Thoracic aorta (tissue), 2 donors: ENCODE measurements around the gene LRMDA. TPM values are rescaled to one million over a fixed set of nuclear protein-coding genes. Genes with fewer than 3 reads are reported as not detected.

ENCODE experiments used
- ATAC-seq: fragments of 150-250 bp; one replicate; pipeline ENCODE4 v1.8.0; 2017; ENCODE audit warnings: low read depth; ENCODE audit not compliant: insufficient number of reproducible peaks, low FRiP score
- DNase-seq: peaks from one replicate; pipeline ENCODE4 v3.0.0-alpha.2; 2020; ENCODE audit warnings: low spot score
- H3K27ac ChIP-seq, 2 donors: fragments of 200-600 bp; sonication (generic); 1 replicate in 1 of 2; 2 replicates in 1 of 2; pipeline ENCODE4 v1.5.1; 2016; ENCODE audit warnings: mild to moderate bottlenecking in 2 of 2, moderate library complexity in 2 of 2
- H3K27me3 ChIP-seq: fragments of 200-600 bp; sonication (generic); replicated peaks from 2 replicates; pipeline ENCODE4 v1.6.0; 2016; ENCODE audit warnings: mild to moderate bottlenecking; ENCODE audit not compliant: insufficient read depth
- H3K36me3 ChIP-seq: fragments of 200-600 bp; sonication (generic); one replicate; pipeline ENCODE4 v1.5.1; 2016
- H3K4me1 ChIP-seq, 2 donors: fragments of 200-600 bp; sonication (generic); 1 replicate in 1 of 2; 2 replicates in 1 of 2; pipeline versions ENCODE4 v1.5.1 to v1.6.0; 2016; ENCODE audit warnings: low read depth in 2 of 2, mild to moderate bottlenecking in 1 of 2; ENCODE audit not compliant: control insufficient read depth in 1 of 2
- H3K4me3 ChIP-seq: fragments of 200-600 bp; sonication (generic); 2 replicates; pipeline ENCODE4 v1.5.1; 2016; ENCODE audit warnings: mild to moderate bottlenecking
- H3K9me3 ChIP-seq: fragments of 200-600 bp; sonication (generic); 2 replicates; pipeline ENCODE4 v1.5.1; 2016
- CTCF ChIP-seq: fragments of 200-600 bp; sonication (generic); IDR thresholded peaks from one replicate; pipeline ENCODE4 v1.5.1; 2019; ENCODE audit warnings: antibody characterized with exemption
- total RNA-seq, 2 donors: library from RNA; depleted of rRNA; stranded (reverse); fragments of >200 nt; gene quantifications; one replicate each; pipeline versions ENCODE4 v1.1.0 to v1.2.3, GENCODE V29; 2016

LRMDA gene
- total RNA-seq, 2 donors from 2014 or later = 8.3 to 36.6 TPM

GRCh38 chr10:76022366-76022765 lies 590.9 kb downstream of the LRMDA start:
- H3K4me1 ChIP-seq = no peaks in the 10 kb centered on the region
- H3K36me3 ChIP-seq = no peaks in the 10 kb centered on the region
- no peak overlapping the region for H3K27ac ChIP-seq
- DNase-seq (no peak), ATAC-seq (no peak)
- no peak overlapping the region for H3K4me3 ChIP-seq
- no peaks in the 10 kb centered on the region for H3K9me3 ChIP-seq
- H3K27me3 ChIP-seq = no peaks in the 10 kb centered on the region
- TF ChIP-seq CTCF = no peak

GRCh38 chr10:76023007-76023406 lies 591.6 kb downstream of the LRMDA start:
- Histone ChIP-seq H3K36me3 (no peaks in the 10 kb centered on the region), H3K9me3 (no peaks in the 10 kb centered on the region), H3K4me3 (no peak overlapping the region), H3K4me1 (no peaks in the 10 kb centered on the region), H3K27me3 (no peaks in the 10 kb centered on the region), H3K27ac (no peak overlapping the region)
- no peak for TF ChIP-seq CTCF
- DNase-seq (no peak), ATAC-seq (no peak)

GRCh38 chr10:76024460-76025123 lies 593.2 kb downstream of the LRMDA start:
- H3K27ac ChIP-seq = no peak overlapping the region
- ATAC-seq (no peak), DNase-seq (no peak)
- no peak for TF ChIP-seq CTCF
- H3K9me3 ChIP-seq = no peaks in the 10 kb centered on the region
- no peaks in the 10 kb centered on the region for H3K27me3 ChIP-seq
- H3K4me1 ChIP-seq = no peaks in the 10 kb centered on the region
- H3K4me3 ChIP-seq = no peak overlapping the region
- H3K36me3 ChIP-seq = no peaks in the 10 kb centered on the region

GRCh38 chr10:76025124-76025477 lies 593.7 kb downstream of the LRMDA start:
- ATAC-seq (no peak), DNase-seq (no peak)
- Histone ChIP-seq H3K4me3 (no peak overlapping the region), H3K27me3 (no peaks in the 10 kb centered on the region), H3K9me3 (no peaks in the 10 kb centered on the region), H3K36me3 (no peaks in the 10 kb centered on the region), H3K4me1 (no peaks in the 10 kb centered on the region), H3K27ac (no peak overlapping the region)
- TF ChIP-seq CTCF = no peak

GRCh38 chr10:76026176-76026771 lies 594.9 kb downstream of the LRMDA start:
- no peak for ATAC-seq
- no peak for TF ChIP-seq CTCF
- Histone ChIP-seq H3K4me1 (no peaks in the 10 kb centered on the region), H3K27ac (no peak overlapping the region), H3K4me3 (no peak overlapping the region), H3K36me3 (no peaks in the 10 kb centered on the region), H3K27me3 (no peaks in the 10 kb centered on the region), H3K9me3 (no peaks in the 10 kb centered on the region)
- DNase-seq = no peak
